Activated naive CD4-positive, alpha-beta T cell treated with anti-CD3 and anti-CD28 coated beads, Interleukin-2, amount 10 ng/mL, durations not matched to agents 7 days and 5 days (primary cell): ENCODE results near the gene NSDHL.
"Not testable (repeated sequence)": the region's sequence is repeated elsewhere in the genome, so short reads cannot be mapped to it uniquely, and the experiment has no call there.

Source experiments
- CTCF ChIA-PET: fragments of 350-600 bp; sonication (Branson Sonifier 250); formaldehyde crosslinking; loops from one replicate; lab custom pipeline; 2021; ENCODE audit warnings: antibody characterized with exemption; lab: Charles Lee
- DNase-seq: peaks from one replicate; pipeline ENCODE4 v3.0.0-alpha.2; 2020
- H3K27ac Mint-ChIP-seq: one replicate; pipeline ENCODE4 v1.8.0; 2021; ENCODE audit warnings: mild to moderate bottlenecking, moderate library complexity, mixed read lengths
- H3K27me3 Mint-ChIP-seq: one replicate; pipeline ENCODE4 v1.8.0; 2021; ENCODE audit warnings: mild to moderate bottlenecking, mixed read lengths
- H3K36me3 Mint-ChIP-seq: one replicate; pipeline ENCODE4 v1.8.0; 2021; ENCODE audit warnings: mixed read lengths
- H3K4me1 Mint-ChIP-seq: one replicate; pipeline ENCODE4 v1.8.0; 2021; ENCODE audit warnings: mixed read lengths
- H3K4me3 Mint-ChIP-seq: one replicate; pipeline ENCODE4 v1.8.0; 2021; ENCODE audit warnings: mild to moderate bottlenecking, moderate library complexity, mixed read lengths
- H3K9me3 Mint-ChIP-seq: one replicate; pipeline ENCODE4 v1.8.0; 2021; ENCODE audit warnings: mixed read lengths

NSDHL gene

GRCh38 chrX:152904151-152905080 lies 73.6 kb downstream of the NSDHL start:
- no peak overlapping the region for H3K4me3 Mint-ChIP-seq
- no peaks in the 10 kb centered on the region for H3K36me3 Mint-ChIP-seq
- no peak overlapping the region for H3K27ac Mint-ChIP-seq
- H3K27me3 Mint-ChIP-seq: peaks cover 30% of the 10 kb centered on the region
- H3K4me1 Mint-ChIP-seq: no peaks in the 10 kb centered on the region
- CTCF ChIA-PET: interaction anchor here (0.9 to 1.2 kb wide), 4 partner anchors 14 to 23 kb away, joined by 3 to 4 read pairs (median 3); no protein-coding TSS in a partner anchor
- H3K9me3 Mint-ChIP-seq: no peaks in the 10 kb centered on the region
- DNase-seq: peak; percentile 57

GRCh38 chrX:152905081-152905420 lies 74.2 kb downstream of the NSDHL start:
- no peaks in the 10 kb centered on the region for H3K36me3 Mint-ChIP-seq
- no peak for DNase-seq
- no peak overlapping the region for H3K4me3 Mint-ChIP-seq
- no peaks in the 10 kb centered on the region for H3K4me1 Mint-ChIP-seq
- H3K9me3 Mint-ChIP-seq: no peaks in the 10 kb centered on the region
- H3K27ac Mint-ChIP-seq: no peak overlapping the region
- peaks cover 24% of the 10 kb centered on the region for H3K27me3 Mint-ChIP-seq
- CTCF ChIA-PET: interaction anchor here (0.8 to 1.5 kb wide), 4 partner anchors 13 to 22 kb away, joined by 3 to 7 read pairs (median 4); no protein-coding TSS in a partner anchor

GRCh38 chrX:152907084-152907651 lies 76.3 kb downstream of the NSDHL start:
- Mint-ChIP-seq H3K27me3 (peaks cover 20% of the 10 kb centered on the region), H3K27ac (no peak overlapping the region), H3K4me3 (no peak overlapping the region), H3K4me1 (no peaks in the 10 kb centered on the region), H3K36me3 (no peaks in the 10 kb centered on the region), H3K9me3 (no peaks in the 10 kb centered on the region)
- no peak for DNase-seq
- CTCF ChIA-PET: no interaction called here

GRCh38 chrX:152908486-152908885 lies 77.6 kb downstream of the NSDHL start:
- H3K36me3 Mint-ChIP-seq: no peaks in the 10 kb centered on the region
- no peaks in the 10 kb centered on the region for H3K4me1 Mint-ChIP-seq
- H3K27ac Mint-ChIP-seq: no peak overlapping the region
- DNase-seq: no peak
- no peak overlapping the region for H3K4me3 Mint-ChIP-seq
- CTCF ChIA-PET: no interaction called here
- H3K27me3 Mint-ChIP-seq: peaks cover 19% of the 10 kb centered on the region
- no peaks in the 10 kb centered on the region for H3K9me3 Mint-ChIP-seq

- CTCF ChIA-PET, DNase-seq, H3K36me3 Mint-ChIP-seq, H3K4me1 Mint-ChIP-seq, H3K9me3 Mint-ChIP-seq, H3K27ac Mint-ChIP-seq, H3K4me3 Mint-ChIP-seq: not testable (repeated sequence)
- H3K27me3 Mint-ChIP-seq: peaks cover 16% of the 10 kb centered on the region
Measured at GRCh38 chrX:152910018-152910417, 79.2 kb downstream of the NSDHL start.

- Mint-ChIP-seq H3K9me3 (no peaks in the 10 kb centered on the region), H3K36me3 (no peaks in the 10 kb centered on the region), H3K27me3 (peaks cover 9% of the 10 kb centered on the region), H3K27ac (no peak overlapping the region), H3K4me3 (no peak overlapping the region), H3K4me1 (no peaks in the 10 kb centered on the region)
- DNase-seq: no peak
- CTCF ChIA-PET: no interaction called here
Measured at GRCh38 chrX:152912106-152912505, 81.2 kb downstream of the NSDHL start.

- Mint-ChIP-seq H3K4me3 (no peak overlapping the region), H3K9me3 (no peaks in the 10 kb centered on the region), H3K36me3 (no peaks in the 10 kb centered on the region), H3K27ac (no peak overlapping the region), H3K4me1 (no peaks in the 10 kb centered on the region), H3K27me3 (peaks cover 3% of the 10 kb centered on the region)
- CTCF ChIA-PET: no interaction called here
- DNase-seq: no peak
Measured at GRCh38 chrX:152912641-152913040, 81.8 kb downstream of the NSDHL start.

- DNase-seq: no peak
- Mint-ChIP-seq H3K36me3 (no peaks in the 10 kb centered on the region), H3K9me3 (no peaks in the 10 kb centered on the region), H3K27ac (no peak overlapping the region), H3K27me3 (no peaks in the 10 kb centered on the region), H3K4me1 (no peaks in the 10 kb centered on the region), H3K4me3 (no peak overlapping the region)
- CTCF ChIA-PET: interaction anchor here (1.7 kb wide), 1 partner anchor 12 kb away, joined by 4 read pairs; no protein-coding TSS in a partner anchor
Measured at GRCh38 chrX:152913346-152913745, 82.5 kb downstream of the NSDHL start.

GRCh38 chrX:152913910-152914309 lies 83.0 kb downstream of the NSDHL start:
- no peak for DNase-seq
- CTCF ChIA-PET: interaction anchor here (1.0 to 1.7 kb wide), 2 partner anchors 9 to 12 kb away, joined by 3 to 4 read pairs; no protein-coding TSS in a partner anchor
- Mint-ChIP-seq H3K4me1 (no peaks in the 10 kb centered on the region), H3K4me3 (no peak overlapping the region), H3K27ac (no peak overlapping the region), H3K36me3 (no peaks in the 10 kb centered on the region), H3K9me3 (no peaks in the 10 kb centered on the region), H3K27me3 (no peaks in the 10 kb centered on the region)

GRCh38 chrX:152915541-152916241 lies 84.8 kb downstream of the NSDHL start:
- no peaks in the 10 kb centered on the region for H3K9me3 Mint-ChIP-seq

GRCh38 chrX:152917656-152918579 lies 87.1 kb downstream of the NSDHL start:
- H3K27me3 Mint-ChIP-seq: no peaks in the 10 kb centered on the region
- no peaks in the 10 kb centered on the region for H3K36me3 Mint-ChIP-seq
- CTCF ChIA-PET: interaction anchor here (1.1 to 1.9 kb wide), 2 partner anchors 8 to 13 kb away, joined by 3 to 6 read pairs; no protein-coding TSS in a partner anchor
- H3K4me3 Mint-ChIP-seq: no peak overlapping the region
- no peaks in the 10 kb centered on the region for H3K9me3 Mint-ChIP-seq
- no peak overlapping the region for H3K27ac Mint-ChIP-seq
- DNase-seq: no peak
- no peaks in the 10 kb centered on the region for H3K4me1 Mint-ChIP-seq

More at GRCh38 chrX:152915541-152916241, 84.8 kb downstream of the NSDHL start:
- H3K36me3 Mint-ChIP-seq: no peaks in the 10 kb centered on the region
- H3K4me3 Mint-ChIP-seq: no peak overlapping the region
- H3K27ac Mint-ChIP-seq: no peak overlapping the region
- no peaks in the 10 kb centered on the region for H3K4me1 Mint-ChIP-seq
- H3K27me3 Mint-ChIP-seq: no peaks in the 10 kb centered on the region
- peak; percentile 24 for DNase-seq
- CTCF ChIA-PET: interaction anchor here (1.9 kb wide), 1 partner anchor 11 kb away, joined by 6 read pairs; no protein-coding TSS in a partner anchor

- Mint-ChIP-seq H3K27ac (no peak overlapping the region), H3K27me3 (peaks cover 3% of the 10 kb centered on the region), H3K36me3 (no peaks in the 10 kb centered on the region), H3K9me3 (no peaks in the 10 kb centered on the region), H3K4me3 (no peak overlapping the region), H3K4me1 (peaks cover 3% of the 10 kb centered on the region)
- DNase-seq: no peak
- CTCF ChIA-PET: interaction anchor here (1.1 kb wide), 1 partner anchor 13 kb away, joined by 3 read pairs; no protein-coding TSS in a partner anchor
Measured at GRCh38 chrX:152918707-152919106, 87.8 kb downstream of the NSDHL start.
